Body of pancreas (tissue), 4 donors: ENCODE data around the gene ANKRD66. TPM values are rescaled to one million over a fixed set of nuclear protein-coding genes. Genes with fewer than 3 reads are reported as not detected.
"Not testable (repeated sequence)": the region's sequence is repeated elsewhere in the genome, so short reads cannot be mapped to it uniquely, and the experiment has no call there.

Experiments used
- ATAC-seq: fragments of 150-250 bp; one replicate; pipeline ENCODE4 v1.9.1; 2016
- DNase-seq, 4 donors: peaks; one replicate each; pipeline ENCODE4 v3.0.0-alpha.2; 2019
- H3K27ac ChIP-seq, 4 donors: fragments of 200-600 bp; sonication (generic); 1 replicate in 3 of 4; 2 replicates in 1 of 4; pipeline versions ENCODE4 v1.5.1 to v1.6.1; 2016 to 2019; ENCODE audit warnings: mild to moderate bottlenecking in 1 of 4, mixed read lengths in 1 of 4, moderate library complexity in 1 of 4
- H3K27me3 ChIP-seq, 2 donors: fragments of 200-600 bp; sonication (generic); one replicate each; pipeline ENCODE4 v1.6.0; 2016; ENCODE audit warnings: mild to moderate bottlenecking in 1 of 2
- H3K36me3 ChIP-seq, 2 donors: fragments of 200-600 bp; sonication (generic); replicated peaks in 1 of 2; 2 replicates each; pipeline ENCODE4 v1.5.1; 2016; ENCODE audit warnings: low read depth in 2 of 2; ENCODE audit not compliant: insufficient read depth in 1 of 2
- H3K4me1 ChIP-seq: fragments of 200-600 bp; sonication (generic); one replicate; pipeline ENCODE4 v1.6.0; 2016
- H3K4me3 ChIP-seq, 2 donors: fragments of 200-600 bp; sonication (generic); 1 replicate in 1 of 2; 2 replicates in 1 of 2; pipeline ENCODE4 v1.5.1; 2016 to 2019
- H3K9me3 ChIP-seq, 3 donors: fragments of 200-600 bp; sonication (generic); 1 replicate in 2 of 3; 2 replicates in 1 of 3; pipeline ENCODE4 v1.5.1; 2016
- POLR2A ChIP-seq, 3 donors: fragments of 450-650 bp; IDR thresholded peaks; one replicate each; pipeline ENCODE4 v1.6.1; 2016; ENCODE audit warnings: antibody characterized with exemption in 3 of 3, mild to moderate bottlenecking in 2 of 3
- WGBS, 2 donors: methylation state at CpG; one replicate each; pipeline ENCODE4 v1.1.5; 2017; 5-methylcytosine and 5-hydroxymethylcytosine counted together
- intact Hi-C: fragments of 100-400 bp; cut with DNase I; formaldehyde crosslinking; loops from one replicate; pipeline ENCODE4 v1.15.1; 2023
- total RNA-seq, 2 donors: library from RNA; depleted of rRNA; stranded (reverse); fragments of >200 nt; gene quantifications; one replicate each; pipeline ENCODE4 v1.1.0, GENCODE V29; 2016
- TF ChIP-seq, protein P1 (sequence below), 7 experiments: fragments of 450-650 bp in 4 of 7; fragments of 200-600 bp in 3 of 7; sonication (generic) in 3 of 7; IDR thresholded peaks; one replicate each; pipeline ENCODE4 v1.5.1; 2016 to 2019; ENCODE audit warnings: antibody characterized with exemption in 7 of 7

The ANKRD66 gene
- total RNA-seq, 2 donors from 2014 or later: not detected

DNA sequence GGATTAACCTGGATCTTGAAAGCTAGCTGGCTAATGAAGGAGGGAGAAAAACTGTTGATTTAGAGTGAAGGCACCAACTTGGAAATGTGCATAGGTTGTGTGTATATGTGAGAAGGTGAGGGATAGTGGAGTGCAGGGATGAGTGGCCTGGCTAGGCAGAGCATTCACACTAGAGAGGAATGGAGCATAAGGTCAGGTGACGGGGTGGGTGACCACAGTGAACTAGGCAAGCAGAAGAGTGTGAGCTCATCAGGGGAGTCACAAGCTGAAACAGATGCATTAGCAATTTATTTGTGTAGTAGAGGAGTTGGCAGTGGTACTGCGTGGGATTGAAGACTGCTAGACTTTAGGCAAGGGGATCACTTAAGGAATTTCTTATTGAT, 10.5 kb downstream of the ANKRD66 start:
- 67 to 79% methylated on average over 2 of the region's 2 CpGs for WGBS, 2 donors
- intact Hi-C loops: no loop called here
- Histone ChIP-seq H3K4me1 (no peaks in the 10 kb centered on the region), H3K27ac (no peak overlapping the region), H3K27me3 (no peaks in the 10 kb centered on the region), H3K4me3 (no peak overlapping the region), H3K9me3 (no peaks in the 10 kb centered on the region), H3K36me3 (no peaks in the 10 kb centered on the region)
- TF ChIP-seq POLR2A (IDR thresholded peaks at IDR 0.05): no peak
- TF ChIP-seq, protein P1, sequence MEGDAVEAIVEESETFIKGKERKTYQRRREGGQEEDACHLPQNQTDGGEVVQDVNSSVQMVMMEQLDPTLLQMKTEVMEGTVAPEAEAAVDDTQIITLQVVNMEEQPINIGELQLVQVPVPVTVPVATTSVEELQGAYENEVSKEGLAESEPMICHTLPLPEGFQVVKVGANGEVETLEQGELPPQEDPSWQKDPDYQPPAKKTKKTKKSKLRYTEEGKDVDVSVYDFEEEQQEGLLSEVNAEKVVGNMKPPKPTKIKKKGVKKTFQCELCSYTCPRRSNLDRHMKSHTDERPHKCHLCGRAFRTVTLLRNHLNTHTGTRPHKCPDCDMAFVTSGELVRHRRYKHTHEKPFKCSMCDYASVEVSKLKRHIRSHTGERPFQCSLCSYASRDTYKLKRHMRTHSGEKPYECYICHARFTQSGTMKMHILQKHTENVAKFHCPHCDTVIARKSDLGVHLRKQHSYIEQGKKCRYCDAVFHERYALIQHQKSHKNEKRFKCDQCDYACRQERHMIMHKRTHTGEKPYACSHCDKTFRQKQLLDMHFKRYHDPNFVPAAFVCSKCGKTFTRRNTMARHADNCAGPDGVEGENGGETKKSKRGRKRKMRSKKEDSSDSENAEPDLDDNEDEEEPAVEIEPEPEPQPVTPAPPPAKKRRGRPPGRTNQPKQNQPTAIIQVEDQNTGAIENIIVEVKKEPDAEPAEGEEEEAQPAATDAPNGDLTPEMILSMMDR (IDR thresholded peaks at IDR 0.05): no peak
- peak in 1 of 4 donors; percentile 17 for DNase-seq
- ATAC-seq: no peak

DNA sequence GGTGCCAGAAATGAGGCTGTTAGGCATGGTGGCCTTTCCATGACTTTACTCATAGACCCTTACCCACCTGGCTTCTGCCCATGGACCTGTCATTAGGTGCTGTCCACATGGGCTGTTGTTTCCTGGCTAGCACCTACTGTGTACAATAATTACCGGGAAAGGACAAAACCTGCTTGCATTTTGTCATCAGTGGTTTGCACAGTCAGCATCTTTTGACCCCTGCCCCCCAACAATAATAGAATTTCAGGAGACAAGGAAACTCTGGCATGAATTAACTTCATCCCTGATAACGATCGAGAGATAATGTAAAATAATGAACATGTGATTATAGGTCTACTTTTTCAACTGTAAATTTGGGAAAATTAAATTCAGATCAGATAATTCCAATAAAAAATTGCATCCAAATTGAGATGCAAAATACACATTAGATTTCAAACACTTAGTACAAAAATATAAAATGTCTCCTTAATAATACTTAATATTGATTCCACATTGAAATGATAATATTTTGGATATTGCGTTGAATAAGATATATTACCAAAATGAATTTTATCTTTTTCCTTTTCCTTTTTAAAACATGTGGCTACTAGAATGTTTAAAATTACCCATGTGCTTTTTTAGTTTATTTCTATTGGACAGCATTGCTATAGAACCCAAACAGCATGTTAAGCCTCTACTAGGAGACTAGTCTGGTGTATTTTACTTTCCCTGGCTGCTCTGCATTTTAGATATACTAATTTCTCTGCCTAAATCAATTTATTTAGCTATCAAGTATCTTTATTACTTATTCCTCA, 12.4 kb downstream of the ANKRD66 start:
- no peak for ATAC-seq
- WGBS, 2 donors: 81 to 82% methylated on average over 4 of the region's 4 CpGs
- no peaks in the 10 kb centered on the region for H3K9me3 ChIP-seq
- TF ChIP-seq, protein P1 (IDR thresholded peaks at IDR 0.05): no peak
- TF ChIP-seq POLR2A (IDR thresholded peaks at IDR 0.05): no peak
- no peaks in the 10 kb centered on the region for H3K4me1 ChIP-seq
- H3K27me3 ChIP-seq: no peaks in the 10 kb centered on the region
- no peak for DNase-seq
- H3K27ac ChIP-seq: no peak overlapping the region
- intact Hi-C loops: no loop called here
- H3K4me3 ChIP-seq: no peak overlapping the region
- H3K36me3 ChIP-seq: no peaks in the 10 kb centered on the region

- no peaks in the 10 kb centered on the region for H3K4me1 ChIP-seq
- H3K27ac ChIP-seq: no peak overlapping the region
- no peak overlapping the region for H3K4me3 ChIP-seq
- intact Hi-C loops: no loop called here
- H3K27me3 ChIP-seq: no peaks in the 10 kb centered on the region
- no peaks in the 10 kb centered on the region for H3K36me3 ChIP-seq
- DNase-seq: no peak
- no peak for ATAC-seq
- 58 to 72% methylated on average over 3 of the region's 3 CpGs for whole genome bisulfite sequencing, 2 donors
- H3K9me3 ChIP-seq: no peaks in the 10 kb centered on the region
- TF ChIP-seq, protein P1 (IDR thresholded peaks at IDR 0.05): no peak
- no peak for TF ChIP-seq POLR2A (IDR thresholded peaks at IDR 0.05)
Measured at GRCh38 chr6:46760925-46761324, 14.2 kb downstream of the ANKRD66 start.

DNA sequence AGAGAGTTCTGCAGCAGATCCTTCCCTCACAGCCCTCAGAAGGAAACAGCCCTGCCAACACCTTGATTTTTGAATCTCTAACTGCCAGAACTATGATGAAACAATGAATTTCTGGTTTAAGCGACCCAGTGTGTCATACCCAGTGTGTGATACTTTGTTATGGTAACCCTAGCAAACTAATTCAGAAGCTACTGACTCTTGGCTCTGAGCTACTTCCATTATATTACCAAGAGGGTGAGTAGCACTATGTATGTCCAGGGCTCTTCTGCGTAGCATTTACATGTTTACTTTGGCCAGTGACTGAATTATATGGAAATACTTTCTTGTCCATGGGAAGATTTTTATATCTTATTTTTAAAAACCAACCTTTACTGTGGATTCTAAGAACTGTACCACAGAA, 16.7 kb downstream of the ANKRD66 start:
- Histone ChIP-seq H3K9me3 (no peaks in the 10 kb centered on the region), H3K4me3 (no peak overlapping the region), H3K36me3 (no peaks in the 10 kb centered on the region), H3K4me1 (no peaks in the 10 kb centered on the region), H3K27ac (no peak overlapping the region), H3K27me3 (no peaks in the 10 kb centered on the region)
- WGBS, 2 donors: 78 to 85% methylated on average over 2 of the region's 2 CpGs
- DNase-seq (no peak), ATAC-seq (no peak)
- TF ChIP-seq POLR2A (IDR thresholded peaks at IDR 0.05): no peak
- TF ChIP-seq, protein P1 (IDR thresholded peaks at IDR 0.05): no peak
- intact Hi-C loops: no loop called here

DNA sequence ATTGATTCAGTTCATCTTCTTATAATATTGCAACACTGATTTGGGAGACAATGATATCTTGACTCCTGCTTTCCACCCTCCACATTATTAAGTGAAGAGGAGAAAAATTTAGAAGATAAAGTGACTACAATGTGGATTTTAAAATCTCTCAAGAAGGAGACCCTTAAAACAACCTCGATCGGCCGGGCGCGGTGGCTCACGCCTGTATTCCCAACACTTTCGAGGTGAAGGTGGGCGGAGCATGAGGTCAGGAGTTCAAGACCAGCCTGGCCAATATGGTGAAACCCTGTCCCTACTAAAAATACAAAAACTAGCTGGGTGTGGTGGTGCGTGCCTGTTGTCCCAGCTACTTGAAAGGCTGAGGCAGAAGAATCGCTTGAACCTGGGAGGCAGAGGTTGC, 17.5 kb downstream of the ANKRD66 start:
- not testable (repeated sequence) for H3K4me3 ChIP-seq

More for the DNA sequence above, 17.5 kb downstream of the ANKRD66 start:
- DNase-seq, H3K27ac ChIP-seq, H3K9me3 ChIP-seq, H3K36me3 ChIP-seq, H3K27me3 ChIP-seq, intact Hi-C loops, H3K4me1 ChIP-seq, ATAC-seq: not testable (repeated sequence)
- WGBS, 2 donors: 81 to 88% methylated on average over 10 of the region's 10 CpGs
